HG02885 (cell line): ENCODE data around the gene HERC2.

Experiments
- ATAC-seq: cut with Tn5 transposase; IDR thresholded peaks from one replicate; pipeline ENCODE4 v1.9.1; 2021; ENCODE audit warnings: mild to moderate bottlenecking; ENCODE audit not compliant: unreplicated experiment, poor library complexity

Gene HERC2

DNA sequence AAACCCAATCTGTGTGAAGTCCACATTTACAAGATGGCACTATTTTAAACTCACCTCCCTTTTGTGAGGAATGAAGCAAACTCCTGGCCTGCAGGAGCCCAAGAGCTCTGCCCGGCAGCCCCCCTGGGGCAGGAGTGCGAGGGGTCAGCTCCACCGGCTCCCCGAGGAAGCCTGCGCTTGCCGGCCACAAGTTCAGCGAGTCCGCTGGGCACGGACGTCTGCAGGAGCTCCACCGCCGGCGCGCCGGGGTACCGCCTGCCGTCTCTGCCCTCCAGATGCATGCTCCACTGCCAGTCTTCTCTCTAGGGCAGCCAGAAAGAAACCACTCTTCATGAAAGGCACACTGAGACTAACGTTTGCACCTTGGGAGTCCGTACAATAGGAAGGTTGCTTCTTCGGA is 240.4 kb downstream of the HERC2 start:
- ATAC-seq: no peak

DNA sequence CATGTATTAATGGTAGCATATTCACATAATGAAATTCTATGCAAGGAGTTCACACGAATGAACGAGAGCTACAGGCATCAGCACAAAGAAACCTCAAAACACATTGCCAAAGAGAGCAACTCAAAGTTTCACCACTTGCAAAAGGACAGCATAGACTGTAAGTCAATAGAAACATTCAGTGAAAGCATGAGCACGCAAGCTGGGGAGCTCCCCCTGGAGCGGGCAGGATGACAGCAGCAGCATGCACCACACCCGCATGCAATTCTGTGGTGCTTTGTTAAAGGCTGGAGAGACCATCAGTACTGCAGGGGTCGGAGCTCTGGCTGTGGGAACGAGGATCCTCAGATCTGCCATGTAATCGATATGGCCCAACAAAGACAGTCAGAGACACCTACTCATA is 241.6 kb downstream of the HERC2 start:
- ATAC-seq: no peak

DNA sequence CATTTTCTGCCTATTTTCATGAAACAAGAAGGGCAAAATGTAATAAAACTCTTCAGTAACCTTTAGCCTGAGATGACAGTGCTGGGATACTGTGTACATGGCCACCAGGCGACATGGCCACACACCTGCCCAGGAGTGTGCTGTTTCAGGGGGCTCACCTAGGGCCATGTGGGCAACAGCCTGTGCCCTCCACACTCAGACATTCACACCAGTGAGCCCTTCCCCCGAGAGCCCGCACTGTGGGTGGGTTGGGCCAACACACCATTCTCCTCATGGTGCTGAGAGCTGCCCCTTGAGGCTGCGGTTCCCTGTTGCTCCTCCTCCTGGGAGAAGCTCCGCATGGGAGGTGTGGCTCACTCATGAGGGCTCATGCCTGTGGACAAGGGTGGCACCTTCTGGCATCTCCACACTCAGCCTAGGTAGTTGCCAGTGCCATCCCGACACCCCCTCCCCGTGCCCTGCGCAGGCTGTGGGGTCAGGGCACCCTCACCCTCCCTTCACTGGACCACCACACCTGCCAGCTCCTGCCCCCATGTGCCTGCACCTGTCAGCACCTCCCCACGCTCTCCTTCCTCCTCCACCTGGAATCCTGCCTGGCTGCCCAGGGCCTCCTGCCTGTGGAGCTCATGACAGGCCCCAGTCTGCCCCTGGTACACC is 242.5 kb downstream of the HERC2 start:
- ATAC-seq: no peak

DNA sequence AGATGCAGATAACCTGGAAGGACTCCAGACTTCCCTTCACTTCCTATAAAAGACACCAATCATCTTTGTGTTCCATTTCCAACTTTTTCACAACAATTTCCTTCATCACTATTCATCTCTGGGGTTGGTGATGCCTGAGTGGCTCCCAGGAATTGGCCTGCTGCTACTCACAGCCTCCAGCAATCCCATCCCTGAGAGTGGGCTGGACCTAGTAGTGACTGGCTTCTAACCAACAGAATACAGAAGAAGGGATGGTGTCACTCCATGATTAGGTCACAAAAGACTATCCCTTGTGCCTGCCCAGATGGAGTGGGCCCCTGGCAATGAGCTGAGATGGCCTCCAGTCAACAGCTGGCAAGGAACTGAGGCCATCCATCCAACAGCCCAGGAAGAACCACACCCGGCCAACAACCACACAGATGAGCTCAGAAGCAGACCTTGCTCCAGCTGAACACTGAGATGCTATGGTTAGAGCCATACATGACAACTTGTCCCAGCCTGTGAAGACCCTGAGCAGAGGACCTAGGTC is 243.7 kb downstream of the HERC2 start:
- ATAC-seq: no peak

DNA sequence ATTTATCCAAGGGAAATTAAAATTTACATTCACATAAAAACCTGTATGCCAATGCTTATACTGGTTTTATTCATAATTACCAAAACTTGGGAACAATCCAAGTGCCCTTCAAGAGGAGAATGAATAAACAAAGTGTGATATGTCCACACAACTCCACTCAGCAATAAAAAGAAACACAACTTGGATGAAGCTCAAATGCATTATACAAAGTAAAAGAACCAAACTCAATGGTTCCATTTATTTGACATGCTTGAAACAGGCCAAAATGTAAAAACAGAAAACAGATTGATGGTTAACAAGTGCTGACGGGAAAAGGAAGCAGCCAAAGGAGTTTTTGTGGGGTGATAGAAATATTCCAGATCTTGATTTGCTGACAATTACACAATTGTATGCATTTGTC is 246.4 kb downstream of the HERC2 start:
- no peak for ATAC-seq

DNA sequence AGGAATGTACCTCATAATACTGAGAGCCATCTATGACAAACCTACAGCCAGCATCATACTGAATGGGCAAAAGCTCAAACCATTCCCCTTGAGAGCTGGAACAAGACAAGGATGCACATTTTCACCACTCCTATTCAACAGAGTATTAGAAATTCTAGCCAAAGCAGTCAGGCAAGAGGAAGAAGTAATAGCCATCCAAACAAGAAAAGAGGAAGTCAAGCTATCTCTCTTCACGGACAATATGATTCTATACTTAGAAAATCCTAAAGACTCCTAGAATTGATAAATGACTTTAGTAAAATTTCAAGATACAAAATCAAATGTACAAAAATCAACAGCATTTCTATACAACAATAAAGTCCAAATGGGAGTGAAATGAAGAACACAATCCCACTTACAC is 253.0 kb downstream of the HERC2 start:
- no peak for ATAC-seq

DNA sequence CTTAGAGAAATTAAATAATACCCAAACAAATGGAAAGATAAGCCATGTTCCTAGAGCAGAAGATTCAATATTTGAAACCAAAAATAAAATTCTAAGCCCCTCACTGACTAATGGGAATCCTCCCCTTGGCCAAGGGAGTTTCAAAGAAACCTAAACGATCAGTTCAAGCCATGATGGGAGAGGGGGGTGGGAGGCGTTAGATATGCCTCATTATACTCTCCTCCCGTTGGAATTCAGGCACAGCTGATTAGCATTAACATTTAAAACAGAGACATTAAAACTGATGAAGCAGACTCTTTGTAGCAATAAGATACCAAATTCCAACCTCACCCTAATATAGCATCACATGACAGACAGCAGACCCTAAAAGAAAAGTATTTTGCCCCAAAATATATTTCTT is 255.7 kb downstream of the HERC2 start:
- no peak for ATAC-seq
